HG03095 (cell line): ENCODE results near the gene LDLRAD4.
A peak's percentile ranks its signal among the peaks of the same experiment; 100 is the strongest.
"Not testable (repeated sequence)": the region's sequence is repeated elsewhere in the genome, so short reads cannot be mapped to it uniquely, and the experiment has no call there.

Experiments used
- ATAC-seq: cut with Tn5 transposase; IDR thresholded peaks from one replicate; pipeline ENCODE4 v1.9.1; 2021; ENCODE audit warnings: moderate library complexity; ENCODE audit not compliant: unreplicated experiment

Gene LDLRAD4

DNA sequence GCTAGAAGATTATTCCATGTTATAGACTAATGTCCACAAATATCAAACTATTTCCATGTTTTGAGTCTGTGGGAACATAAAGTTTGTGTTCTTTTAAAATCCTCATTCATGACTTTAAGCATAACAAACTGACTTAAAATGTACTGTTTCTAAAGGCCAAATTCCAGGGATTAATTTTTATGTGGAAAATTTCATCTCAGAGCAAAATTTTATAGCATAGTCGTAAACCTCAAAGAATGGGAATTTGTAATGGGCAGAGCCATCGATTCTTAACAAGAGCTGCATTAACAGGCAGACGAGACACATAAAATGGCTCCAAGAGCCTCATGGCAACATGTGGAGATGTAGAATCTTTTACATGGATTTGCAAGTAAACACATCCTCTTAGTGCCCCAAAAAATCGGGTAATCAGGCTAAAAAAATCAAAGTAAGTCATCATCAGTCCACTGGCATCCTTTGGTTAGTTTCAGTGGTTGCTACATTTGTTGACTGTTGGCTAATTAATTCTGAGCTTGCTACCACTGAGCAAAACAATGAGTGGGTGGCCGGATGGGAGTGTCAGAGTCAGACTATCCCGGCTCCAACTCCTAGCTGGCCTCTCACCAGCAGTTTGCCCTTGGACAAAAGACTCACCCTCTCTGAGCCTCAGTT, 388.2 kb downstream of the LDLRAD4 start:
- no peak for ATAC-seq

DNA sequence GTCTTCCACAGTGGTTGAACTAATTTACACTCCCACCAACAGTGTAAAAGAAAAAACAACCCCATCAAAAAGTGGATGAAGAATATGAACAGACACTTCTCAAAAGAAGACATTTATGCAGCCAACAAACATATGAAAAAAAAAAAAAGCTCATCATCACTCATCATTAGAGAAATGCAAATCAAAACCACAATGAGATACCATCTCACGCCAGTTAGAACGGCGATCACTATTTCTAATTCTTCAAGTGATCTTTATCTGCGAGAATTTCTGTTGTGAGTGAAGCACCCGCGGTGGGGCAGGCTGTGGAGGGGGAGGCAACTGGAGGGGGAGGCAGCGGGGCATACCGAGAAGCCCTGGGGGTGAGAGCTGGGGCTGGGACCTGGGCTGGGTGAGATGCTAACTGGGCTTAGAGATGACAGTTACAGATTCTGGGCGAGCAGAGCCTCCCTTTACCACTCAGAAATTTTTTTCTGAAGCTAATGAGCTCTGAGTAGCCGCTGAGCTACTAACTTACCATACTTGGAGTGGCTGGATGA, 389.5 kb downstream of the LDLRAD4 start:
- not testable (repeated sequence) for ATAC-seq

DNA sequence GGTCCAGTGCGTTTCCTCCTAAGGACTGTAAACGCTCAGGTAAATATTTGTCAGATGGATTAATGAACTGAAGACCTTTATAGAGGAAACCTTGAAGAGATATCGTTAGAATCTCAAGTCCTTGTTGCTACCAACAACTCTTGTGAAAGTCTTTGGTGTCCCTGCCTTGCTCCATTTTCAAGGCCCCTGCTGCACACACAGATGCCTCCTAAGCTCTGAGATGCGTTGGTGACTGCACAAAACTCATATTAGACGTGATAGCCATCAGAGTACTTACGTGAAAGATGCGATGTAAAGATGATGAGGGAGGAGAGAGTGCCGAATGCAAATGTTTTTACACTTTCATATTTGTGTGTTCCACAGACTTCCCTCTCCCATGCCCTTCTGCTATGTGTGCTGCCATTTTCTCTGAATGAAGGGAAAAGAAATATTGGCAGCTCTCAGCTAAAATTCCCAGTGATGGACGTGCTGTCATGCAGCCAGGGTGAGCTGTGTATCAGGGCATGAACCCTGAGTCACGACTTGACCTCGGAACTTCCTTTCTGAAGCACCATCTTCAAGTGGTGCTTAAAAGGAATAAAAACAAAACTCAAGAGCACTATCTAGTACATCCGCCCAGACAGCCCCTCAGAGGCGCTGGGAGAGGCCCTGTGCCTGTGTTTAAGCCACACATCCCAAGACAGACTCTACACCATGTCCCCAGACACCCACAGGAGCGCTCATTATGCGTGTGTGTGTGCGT, 390.4 kb downstream of the LDLRAD4 start:
- ATAC-seq, result no peak

DNA sequence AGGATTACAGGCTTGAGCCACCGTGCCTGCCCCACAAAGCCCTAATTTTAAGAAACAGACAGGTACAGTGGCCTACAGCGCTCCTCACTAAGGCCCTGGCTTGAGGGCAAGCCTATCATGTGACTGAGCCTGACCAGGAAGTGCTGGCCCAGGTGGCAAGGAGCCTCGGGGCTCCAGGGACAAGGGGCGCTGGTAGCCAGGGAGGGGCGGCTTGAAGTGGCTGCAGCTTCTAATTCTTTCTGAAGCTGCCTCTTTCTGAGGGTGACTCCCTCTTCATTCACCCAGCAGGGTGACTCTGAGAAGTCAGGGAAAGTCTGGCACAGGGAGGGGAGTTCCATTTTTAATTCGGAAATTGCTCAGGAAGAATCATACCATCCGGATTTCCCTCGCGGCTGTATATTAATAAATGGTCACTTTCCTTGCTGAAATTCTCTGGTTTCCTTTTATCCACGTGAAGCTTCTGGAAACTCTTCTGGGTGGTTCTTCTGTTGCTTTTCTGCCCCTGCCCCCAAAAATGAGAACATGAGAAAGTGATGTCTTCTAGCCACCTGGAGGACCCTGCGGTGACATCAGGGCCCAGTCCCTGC, 392.1 kb downstream of the LDLRAD4 start:
- no peak for ATAC-seq

DNA sequence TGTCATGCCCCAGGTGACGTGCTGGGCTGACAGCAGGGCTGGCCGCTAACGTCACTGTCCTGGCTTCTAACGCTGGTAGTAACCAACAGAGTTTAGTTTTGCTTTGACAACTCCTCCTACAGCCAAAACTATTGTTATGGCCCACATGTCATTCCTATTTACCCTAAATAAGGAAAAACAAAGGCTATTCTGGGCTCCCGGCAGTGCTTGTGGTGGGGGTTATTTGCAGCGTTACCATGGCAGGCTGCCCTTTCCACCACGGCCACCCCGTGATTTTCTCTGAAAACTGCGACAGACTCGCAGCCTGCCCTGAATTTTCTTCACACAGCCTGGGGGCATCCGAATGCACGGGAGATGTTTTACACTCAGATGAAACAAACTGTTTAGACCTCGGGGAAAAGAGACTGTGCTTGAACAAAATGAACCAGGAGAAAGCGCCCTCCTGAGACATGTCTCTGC, 392.6 kb downstream of the LDLRAD4 start:
- ATAC-seq, result peak; percentile 30

DNA sequence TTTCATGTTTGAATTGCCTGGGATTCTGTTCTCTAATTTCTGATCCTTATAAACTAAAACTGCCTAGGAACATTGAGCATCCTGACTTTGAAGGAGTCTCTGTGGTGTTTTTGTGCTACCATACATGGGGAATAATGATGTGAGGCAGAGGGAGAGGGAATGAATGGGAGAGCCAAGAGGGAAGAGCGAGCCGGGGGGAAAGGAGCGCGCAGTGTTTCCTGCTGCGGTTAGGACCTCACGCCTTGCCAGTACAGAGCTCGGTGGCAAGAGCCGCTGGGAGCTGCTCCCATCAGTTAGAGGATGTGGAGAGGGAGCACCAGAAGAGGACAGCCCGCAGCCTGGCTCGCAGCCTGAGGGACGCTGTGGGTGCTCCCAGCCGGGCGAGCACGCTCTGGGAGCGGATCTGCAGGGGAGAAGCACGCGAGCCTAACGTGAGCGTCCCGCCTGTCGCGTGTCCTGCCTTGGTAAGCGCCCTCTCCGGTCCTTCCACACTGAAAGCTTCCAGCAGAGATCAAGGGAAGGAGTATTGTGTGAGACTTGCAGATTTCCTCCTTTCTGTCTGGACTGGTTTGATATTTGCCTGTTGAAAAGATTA, 393.1 kb downstream of the LDLRAD4 start:
- ATAC-seq, result peak; percentile 6

DNA sequence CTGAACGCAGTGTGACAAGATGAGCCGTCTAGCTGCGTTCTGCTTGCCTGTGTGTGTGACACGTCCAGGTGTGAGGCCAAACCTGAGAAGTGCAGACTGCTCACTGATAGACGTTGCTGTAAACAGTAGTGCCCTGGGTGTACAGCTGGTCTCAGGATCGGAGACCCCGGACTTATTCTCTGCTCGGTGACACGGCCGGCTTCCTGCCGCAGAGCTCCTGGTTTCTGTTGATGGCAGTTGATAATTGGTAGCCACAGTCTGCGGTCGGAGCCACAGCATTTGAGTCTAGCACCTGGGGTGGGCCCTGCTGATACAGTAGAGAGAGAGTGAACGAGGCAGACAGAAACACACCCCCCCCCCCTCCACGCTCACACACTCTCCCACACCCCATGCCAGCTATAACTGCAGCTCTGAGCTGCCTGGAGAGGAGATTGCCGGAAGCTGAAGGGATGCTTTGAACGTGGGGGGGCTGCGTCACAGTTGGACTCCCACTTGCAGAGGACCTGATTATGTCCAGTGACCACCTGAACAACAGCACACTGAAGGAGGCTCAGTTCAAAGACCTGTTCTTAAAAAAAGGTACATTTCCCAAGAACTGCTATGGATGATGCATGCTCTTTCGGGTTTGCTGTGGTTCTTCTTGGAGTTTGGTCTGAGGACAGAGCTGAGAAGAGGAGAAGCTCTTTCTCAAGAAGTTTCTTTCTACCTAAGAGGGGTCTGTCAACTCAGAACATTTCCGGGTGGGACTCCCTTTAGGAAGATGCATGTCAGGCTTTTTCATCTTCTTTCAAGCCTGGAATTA, 393.8 kb downstream of the LDLRAD4 start:
- ATAC-seq, result peak; percentile 54

DNA sequence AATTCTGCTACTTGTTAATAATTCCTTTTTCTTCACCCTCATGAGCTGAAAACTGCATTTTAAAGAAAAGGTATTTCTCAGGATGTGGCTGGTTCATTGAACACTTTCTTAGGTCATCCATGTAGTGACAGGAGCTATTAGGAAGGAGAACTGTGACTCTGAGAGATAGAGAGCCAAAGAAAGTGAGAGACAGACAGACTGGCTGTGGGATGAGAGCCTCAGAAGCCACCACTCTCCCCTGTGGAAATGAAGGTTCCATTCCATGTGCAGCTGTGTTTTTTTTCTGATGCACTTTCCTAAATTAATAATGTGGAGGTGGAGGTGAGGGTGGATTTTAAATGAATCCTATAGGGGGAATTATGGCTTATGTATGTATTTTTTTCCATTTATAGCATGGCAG, 394.5 kb downstream of the LDLRAD4 start:
- no peak for ATAC-seq

DNA sequence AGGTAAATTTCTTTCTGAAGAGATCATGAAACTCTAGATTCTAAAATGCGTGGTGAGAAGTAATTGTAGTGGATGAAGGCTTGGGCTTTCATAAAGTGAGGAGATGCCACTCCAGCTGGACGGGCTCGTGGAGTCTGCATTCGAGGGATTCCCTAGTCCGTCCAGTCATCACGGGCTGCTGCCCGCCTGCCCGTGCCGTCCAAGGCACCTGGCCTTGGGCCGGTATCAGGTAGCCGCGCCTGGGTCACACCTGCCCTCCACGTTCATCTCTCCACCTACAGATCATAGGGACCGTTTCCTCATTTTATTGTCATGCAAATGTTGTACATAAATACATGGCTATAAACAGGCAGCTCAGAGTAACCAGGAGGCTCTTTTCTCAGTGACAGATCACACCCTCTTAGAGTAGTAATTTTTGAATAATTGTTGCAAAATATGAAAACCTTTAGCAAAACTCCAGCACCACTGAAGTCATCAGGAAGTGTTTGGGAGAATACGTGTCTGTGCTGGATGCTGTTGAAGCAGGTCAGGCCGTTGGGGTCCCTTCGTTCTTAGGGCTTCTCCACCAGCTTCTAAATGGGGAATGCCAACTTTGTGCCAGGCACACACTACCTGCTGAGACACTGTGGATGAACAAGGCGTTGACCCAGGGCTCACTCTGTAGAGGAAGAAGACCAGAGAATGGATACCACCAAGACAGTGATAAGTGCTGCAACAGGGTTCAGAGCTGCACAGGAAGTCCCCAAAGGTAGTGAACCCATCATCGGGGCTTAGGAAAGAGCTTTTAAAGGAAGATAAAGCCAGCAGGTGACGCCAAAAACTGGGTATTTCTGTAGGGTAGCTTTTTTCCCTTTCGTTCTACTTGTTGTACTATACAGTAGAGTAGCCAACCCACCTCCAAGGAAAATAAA, 395.3 kb downstream of the LDLRAD4 start:
- ATAC-seq, result no peak

DNA sequence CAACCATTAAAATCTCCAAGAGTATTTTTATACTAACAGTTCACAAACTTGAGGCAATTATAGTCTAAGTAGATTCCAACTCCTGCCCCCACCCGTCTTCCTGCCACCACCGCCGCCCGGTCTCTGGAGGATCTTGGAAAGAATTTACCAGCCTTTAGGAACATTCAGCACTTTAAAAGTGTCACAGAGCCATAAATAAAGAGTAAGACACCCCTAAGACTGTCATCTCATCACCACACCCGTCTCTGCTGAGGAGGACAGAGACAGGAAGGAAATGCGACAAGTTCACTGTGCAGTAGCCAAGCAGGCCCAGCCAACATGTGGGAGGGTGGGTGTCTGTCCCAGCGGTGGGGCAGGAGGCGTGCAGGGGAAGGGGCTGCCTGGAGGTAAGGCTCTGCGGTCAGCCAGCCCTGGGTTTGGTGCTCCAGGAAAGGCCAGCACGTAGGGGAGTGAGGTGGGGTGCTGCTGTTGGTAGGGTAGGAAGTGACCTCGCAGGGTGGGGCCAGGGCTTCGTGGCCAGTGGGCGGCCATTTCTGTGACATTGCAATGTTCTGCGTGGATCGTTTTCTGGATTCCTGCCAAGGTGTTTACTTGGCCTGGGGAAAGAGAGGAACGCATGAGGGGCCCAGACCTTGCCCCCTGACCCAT, 396.2 kb downstream of the LDLRAD4 start:
- no peak for ATAC-seq

DNA sequence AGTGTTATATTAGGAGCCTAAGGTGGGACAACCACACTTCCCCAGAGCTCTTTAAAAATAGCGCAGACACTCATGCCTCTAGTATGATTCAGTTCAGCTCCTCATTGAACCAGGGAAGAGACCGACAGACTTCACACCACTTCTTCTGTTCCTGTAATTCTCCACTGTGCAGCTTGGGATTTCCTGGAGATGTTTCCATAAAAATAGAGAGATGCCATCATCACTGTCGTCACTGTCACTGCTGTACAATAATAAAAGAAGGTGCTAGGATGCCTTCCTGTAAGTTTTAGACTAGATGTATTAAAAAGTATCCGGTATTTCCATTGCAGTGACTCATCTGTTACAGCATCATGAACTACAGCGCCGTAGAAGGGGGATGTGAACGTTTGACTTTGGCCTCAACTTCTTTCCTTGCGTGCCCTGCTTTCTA, 396.9 kb downstream of the LDLRAD4 start:
- no peak for ATAC-seq

DNA sequence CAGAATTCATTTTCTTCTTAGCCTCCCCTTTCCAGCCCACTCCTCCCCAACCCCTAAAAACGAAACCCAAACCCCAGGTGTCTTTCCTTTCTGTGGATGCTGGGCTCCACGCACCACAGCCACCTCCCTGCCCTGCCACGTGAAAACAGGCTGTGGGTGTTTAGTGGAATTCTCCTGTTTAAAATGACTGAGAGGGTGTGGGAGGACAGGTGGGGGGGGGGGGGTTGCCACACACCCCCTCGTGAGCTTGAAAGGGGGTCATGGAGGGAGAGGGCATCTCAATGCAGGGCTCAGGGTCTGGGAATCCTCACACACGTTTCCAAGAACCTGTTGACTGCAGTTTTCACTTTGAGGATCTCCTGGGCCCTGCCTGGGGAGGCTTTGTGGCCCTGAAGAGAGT, 397.5 kb downstream of the LDLRAD4 start:
- ATAC-seq, result no peak

DNA sequence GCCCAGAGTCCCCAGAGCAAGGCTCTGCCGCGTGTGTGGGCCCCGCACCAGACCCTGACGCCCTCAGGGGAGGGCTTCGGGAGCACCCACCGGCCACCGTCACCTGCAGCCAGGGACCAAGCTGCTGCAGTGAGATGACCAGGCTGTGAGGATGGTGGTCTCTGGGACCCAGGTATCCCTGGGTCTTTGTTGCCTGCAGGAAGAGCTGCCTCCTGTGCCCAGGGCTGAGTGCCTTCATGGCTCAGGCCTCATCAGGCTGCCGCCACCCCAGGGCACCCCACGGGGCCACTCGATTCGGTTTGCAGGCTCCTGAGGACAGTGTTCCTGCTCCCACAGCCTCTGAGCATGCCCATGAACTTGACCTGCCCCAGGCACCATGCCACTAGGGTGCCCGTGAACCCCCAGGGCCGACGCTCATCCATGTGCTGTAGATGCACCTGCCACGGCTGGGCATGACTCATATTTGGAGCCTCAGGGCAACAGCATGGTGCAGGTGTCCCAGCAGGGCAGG, 398.0 kb downstream of the LDLRAD4 start:
- ATAC-seq, result no peak

DNA sequence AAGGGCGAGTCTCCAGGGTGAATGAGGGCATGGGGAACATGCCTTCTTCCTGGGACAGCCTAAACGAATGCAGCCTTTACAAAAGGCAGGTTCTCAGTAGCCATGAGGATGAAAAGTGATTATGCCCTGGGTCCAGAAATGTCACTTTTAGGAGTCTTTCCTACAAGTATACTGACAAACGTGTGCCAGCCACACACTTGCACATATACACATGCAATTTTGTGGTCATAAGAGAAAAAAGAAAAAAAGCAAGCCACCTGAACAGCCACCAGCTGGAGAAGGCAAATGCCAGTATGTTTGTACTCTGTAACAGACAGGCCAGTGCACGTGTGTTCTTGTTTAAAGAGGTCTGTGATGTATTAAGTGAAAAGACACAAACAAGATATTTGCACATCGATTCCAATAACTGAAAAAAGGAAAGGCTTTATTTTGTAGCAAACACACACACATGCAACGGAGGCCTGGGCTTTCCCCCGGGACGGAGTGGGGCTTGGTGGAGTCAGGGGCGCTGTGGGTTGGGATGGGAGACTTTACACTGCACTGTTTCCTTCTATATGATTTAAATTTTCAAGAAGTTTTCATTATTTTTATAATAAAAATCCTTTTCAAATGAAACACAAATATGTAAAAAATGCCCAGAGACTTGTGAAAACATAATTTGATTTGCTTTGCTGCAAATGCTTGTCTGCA, 399.4 kb downstream of the LDLRAD4 start:
- ATAC-seq, result no peak

DNA sequence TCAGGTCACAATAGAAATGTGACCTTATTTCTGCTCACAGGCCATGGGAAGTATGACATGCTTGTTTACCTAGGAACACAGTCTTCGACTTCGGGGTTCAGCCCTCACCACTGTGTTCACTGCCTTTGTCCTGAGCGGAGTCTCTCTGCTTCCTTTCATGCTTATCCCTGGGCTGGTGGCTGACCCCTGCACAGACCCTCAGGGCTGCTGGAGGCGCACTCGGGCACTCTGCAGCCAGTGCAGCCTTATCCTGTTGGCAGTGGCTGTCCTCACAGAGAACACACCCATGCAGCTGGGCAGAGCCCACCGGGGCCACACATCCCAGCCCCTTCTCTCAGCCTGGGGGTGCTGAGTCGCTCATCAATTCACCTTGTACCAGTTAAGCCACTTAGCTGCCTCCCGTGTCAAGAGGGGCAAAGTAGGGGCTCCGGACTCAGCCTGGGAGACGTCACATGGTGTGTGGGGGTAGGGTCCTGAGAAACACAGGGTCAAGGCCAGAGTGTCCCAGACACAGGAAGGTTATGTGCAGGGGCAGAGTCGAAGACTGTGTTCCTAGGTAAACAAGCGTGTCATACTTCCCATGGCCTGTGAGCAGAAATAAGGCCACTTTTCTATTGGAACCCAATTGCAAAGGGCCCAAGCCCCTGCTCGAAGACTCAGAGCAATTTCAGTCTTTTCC, 400.3 kb downstream of the LDLRAD4 start:
- no peak for ATAC-seq

DNA sequence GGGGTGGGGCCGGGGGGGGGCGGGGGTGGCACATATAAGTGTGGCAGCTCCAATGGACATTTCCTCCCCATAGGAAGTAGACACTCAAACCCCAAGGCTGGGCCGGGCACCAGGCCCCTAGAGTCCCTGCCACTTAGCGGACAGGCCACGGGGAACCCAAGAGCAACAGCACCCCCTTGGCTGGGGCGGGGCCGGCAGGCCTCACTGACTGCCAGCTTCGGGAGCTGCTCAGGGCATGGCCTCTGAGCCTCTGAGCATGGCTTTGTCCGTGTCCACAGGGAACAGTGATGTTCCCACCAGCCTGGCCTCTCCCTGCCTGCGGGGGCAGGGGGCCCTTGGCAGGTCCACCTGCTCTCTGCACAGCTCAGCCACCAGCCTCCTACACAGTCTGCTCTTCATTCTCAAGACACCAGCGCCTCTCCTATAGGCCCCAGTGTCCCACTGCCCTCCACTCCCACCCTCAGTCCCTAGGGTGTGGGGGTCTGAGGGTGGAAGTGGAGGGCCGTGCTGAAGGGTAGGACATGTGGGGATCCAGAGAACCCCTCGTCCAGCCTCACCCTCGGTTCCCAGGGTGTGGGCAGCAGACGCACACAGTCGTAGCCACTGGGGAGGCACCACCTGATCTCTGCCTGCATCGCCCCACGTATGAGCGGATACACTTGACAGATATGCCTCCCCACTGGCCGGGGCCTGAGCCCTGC, 401.1 kb downstream of the LDLRAD4 start:
- no peak for ATAC-seq

DNA sequence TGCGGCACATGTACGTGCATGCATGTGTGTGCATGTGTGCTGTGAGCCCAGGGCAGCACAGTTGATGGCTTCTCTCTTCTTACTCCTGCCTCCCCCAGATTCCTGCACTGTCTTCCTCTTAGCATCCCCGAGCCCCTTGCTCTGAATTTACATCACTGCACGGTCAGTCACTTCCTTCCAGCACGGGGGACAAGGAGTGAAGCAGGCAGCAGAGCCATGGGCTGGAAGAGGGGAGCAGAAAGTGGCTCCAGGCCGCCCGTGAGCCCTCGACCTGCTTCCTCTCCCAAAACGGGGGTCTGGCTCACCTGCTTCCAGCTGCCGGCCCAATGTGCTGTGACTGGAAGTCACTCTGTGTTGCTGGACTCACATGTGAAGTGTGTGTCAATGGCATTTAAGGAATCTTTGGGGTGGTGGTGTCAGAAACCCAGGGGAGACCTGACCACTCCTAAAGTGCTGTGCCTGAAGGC, 401.7 kb downstream of the LDLRAD4 start:
- ATAC-seq, result no peak
